Measurements from ENCODE around the gene NRSN2. TPM values are rescaled to one million over a fixed set of nuclear protein-coding genes. Genes with fewer than 3 reads are reported as not detected.

Gene NRSN2
- total RNA-seq, 1 experiment from 2014 or later, result 1.9 TPM

- ChIA-PET CTCF (no interaction called here), POLR2A (no interaction called here), RAD21 (ENCODE audit: low non-redundant PET in 1 of 2, low total read pairs in 2 of 2, uncharacterized antibody in 2 of 2, unreplicated experiment in 2 of 2) (no interaction called here)
- Histone ChIP-seq H3K9me3 (ENCODE audit: control insufficient read depth in 1 of 2, insufficient read depth in 1 of 2, low read depth in 1 of 2, low read length in 2 of 2) (no peaks in the 10 kb centered on the region), H3K4me2 (ENCODE audit: low read length) (no peak overlapping the region), H3K79me2 (ENCODE audit: insufficient read depth, low read length) (no peaks in the 10 kb centered on the region), H3K9ac (ENCODE audit: low read length) (no peak overlapping the region), H3K4me1 (ENCODE audit: control insufficient read depth in 1 of 2, insufficient read depth in 2 of 2, low read length in 2 of 2) (peaks cover 0 to 12% of the 10 kb centered on the region in 2 experiments; a peak in 2 of 4 replicates), H3K27me3 (ENCODE audit: insufficient read depth, low read length) (no peaks in the 10 kb centered on the region), H3K9me2 (ENCODE audit: insufficient read depth) (no peaks in the 10 kb centered on the region), H3K27ac (ENCODE audit: low read depth, low read length) (no peak overlapping the region), H3K36me3 (ENCODE audit: control insufficient read depth in 1 of 2, insufficient read depth in 2 of 2, low read length in 2 of 2) (no peaks in the 10 kb centered on the region), H3K4me3 (replicated peaks in 1 of 2; ENCODE audit: low read depth in 1 of 2, low read length in 2 of 2) (no peak overlapping the region), H2AFZ (ENCODE audit: low read depth, low read length, poor library complexity, severe bottlenecking) (no peak overlapping the region), H4K20me1 (ENCODE audit: insufficient read depth) (no peaks in the 10 kb centered on the region)
- no peak for TF ChIP-seq JUND (IDR thresholded peaks at IDR 0.05)
- no peak for TF ChIP-seq ZNF274 (IDR thresholded peaks at IDR 0.05; ENCODE audit: low read depth, low read length)
- TF ChIP-seq FOSL1 (IDR thresholded peaks at IDR 0.05; ENCODE audit: low read depth), result no peak
- TF ChIP-seq TCF7L2 (IDR thresholded peaks at IDR 0.05; ENCODE audit: borderline replicate concordance, extremely low read depth, insufficient read depth, insufficient read length), result no peak
- BruUV-seq (replicated peaks), result no TSS peak
- DNase-seq (ENCODE audit: low read depth, low spot score), result no peak
- intact Hi-C loops (cut with micrococcal nuclease), result no loop called here
- no peak for ATAC-seq
Observed at GRCh38 chr20:312866-313265, 34.0 kb upstream of the NRSN2 start.

- no peaks in the 10 kb centered on the region for H4K20me1 ChIP-seq (ENCODE audit: insufficient read depth)
- H3K79me2 ChIP-seq (ENCODE audit: insufficient read depth, low read length), result no peaks in the 10 kb centered on the region
- no peak overlapping the region for H3K4me2 ChIP-seq (ENCODE audit: low read length)
- H2AFZ ChIP-seq (ENCODE audit: low read depth, low read length, poor library complexity, severe bottlenecking), result no peak overlapping the region
- no peaks in the 10 kb centered on the region for H3K36me3 ChIP-seq (ENCODE audit: control insufficient read depth in 1 of 2, insufficient read depth in 2 of 2, low read length in 2 of 2)
- H3K4me1 ChIP-seq (ENCODE audit: control insufficient read depth in 1 of 2, insufficient read depth in 2 of 2, low read length in 2 of 2), result peaks cover 0 to 8% of the 10 kb centered on the region in 2 experiments; a peak in 2 of 4 replicates
- no peak overlapping the region for H3K27ac ChIP-seq (ENCODE audit: low read depth, low read length)
- no peaks in the 10 kb centered on the region for H3K9me3 ChIP-seq (ENCODE audit: control insufficient read depth in 1 of 2, insufficient read depth in 1 of 2, low read depth in 1 of 2, low read length in 2 of 2)
- DNase-seq (ENCODE audit: low read depth, low spot score) (no peak), ATAC-seq (no peak)
- H3K9me2 ChIP-seq (ENCODE audit: insufficient read depth), result no peaks in the 10 kb centered on the region
- ChIA-PET POLR2A (no interaction called here), CTCF (no interaction called here), RAD21 (ENCODE audit: low non-redundant PET in 1 of 2, low total read pairs in 2 of 2, uncharacterized antibody in 2 of 2, unreplicated experiment in 2 of 2) (no interaction called here)
- no peaks in the 10 kb centered on the region for H3K27me3 ChIP-seq (ENCODE audit: insufficient read depth, low read length)
- H3K4me3 ChIP-seq (replicated peaks in 1 of 2; ENCODE audit: low read depth in 1 of 2, low read length in 2 of 2), result no peak overlapping the region
- intact Hi-C loops (cut with micrococcal nuclease), result no loop called here
- BruUV-seq (replicated peaks), result no TSS peak
- H3K9ac ChIP-seq (ENCODE audit: low read length), result no peak overlapping the region
- TF ChIP-seq ELF1 (IDR thresholded peaks at IDR 0.05; ENCODE audit: borderline replicate concordance, low read depth), result no peak
- no peak for TF ChIP-seq CBX3 (IDR thresholded peaks at IDR 0.05; ENCODE audit: low read depth)
- no peak for TF ChIP-seq SRF (IDR thresholded peaks at IDR 0.05; ENCODE audit: low read depth)
- TF ChIP-seq ZBTB33 (IDR thresholded peaks at IDR 0.05; ENCODE audit: extremely low read depth, insufficient replicate concordance, low read length), result no peak
- TF ChIP-seq TCF7L2 (IDR thresholded peaks at IDR 0.05; ENCODE audit: borderline replicate concordance, extremely low read depth, insufficient read depth, insufficient read length), result no peak
- TF ChIP-seq REST (IDR thresholded peaks at IDR 0.05; ENCODE audit: low read depth), result no peak
- no peak for TF ChIP-seq POLR2A (IDR thresholded peaks at IDR 0.05; ENCODE audit: borderline replicate concordance, extremely low read depth, insufficient read depth, insufficient read length)
- no peak for TF ChIP-seq POLR2AphosphoS5 (IDR thresholded peaks at IDR 0.05; ENCODE audit: low read depth, low read length)
- no peak for TF ChIP-seq ZFX (IDR thresholded peaks at IDR 0.05)
- TF ChIP-seq CTCF (IDR thresholded peaks at IDR 0.05 in 2 of 3, conservative IDR thresholded peaks at IDR 0.05 in 1 of 3; ENCODE audit: borderline replicate concordance in 1 of 3, insufficient read depth in 1 of 3, low read depth in 2 of 3, low read length in 2 of 3), result no peak
- no peak for TF ChIP-seq FOSL1 (IDR thresholded peaks at IDR 0.05; ENCODE audit: low read depth)
- TF ChIP-seq JUND (IDR thresholded peaks at IDR 0.05), result no peak
- TF ChIP-seq CEBPB (IDR thresholded peaks at IDR 0.05; ENCODE audit: low read depth), result no peak
Observed at GRCh38 chr20:313402-313801, 33.5 kb upstream of the NRSN2 start.
